WTC11 (cell line): Measurements from ENCODE around the gene ZNF358. TPM values are rescaled to one million over a fixed set of nuclear protein-coding genes. Genes with fewer than 3 reads are reported as not detected.

Experiments used
- CBFB ChIP-seq: sonication (generic); formaldehyde crosslinking; IDR thresholded peaks from 2 replicates; pipeline ENCODE4 v1.8.1; 2022; ENCODE audit warnings: mild to moderate bottlenecking, low read depth, missing genetic modification reagents
- CREM ChIP-seq: sonication (generic); formaldehyde crosslinking; IDR thresholded peaks from 2 replicates; pipeline ENCODE4 v1.8.1; 2022; ENCODE audit warnings: mild to moderate bottlenecking, missing genetic modification reagents, moderate library complexity
- NR2C2 ChIP-seq: sonication (generic); formaldehyde crosslinking; IDR thresholded peaks from 2 replicates; pipeline ENCODE4 v1.8.0; 2022; ENCODE audit warnings: mild to moderate bottlenecking, missing genetic modification reagents
- RORB ChIP-seq: fragments of 250-450 bp; sonication (Bioruptor Pico); IDR thresholded peaks from 2 replicates; pipeline ENCODE4 v1.9.0; 2021; ENCODE audit warnings: mild to moderate bottlenecking
- ZNF121 ChIP-seq: sonication (generic); formaldehyde crosslinking; IDR thresholded peaks from 2 replicates; pipeline ENCODE4 v1.8.0; 2023; ENCODE audit warnings: missing genetic modification reagents
- ZNF396 ChIP-seq: fragments of 250-450 bp; sonication (Bioruptor Pico); IDR thresholded peaks from 2 replicates; pipeline ENCODE4 v1.8.0; 2021; ENCODE audit warnings: mild to moderate bottlenecking, moderate library complexity, borderline replicate concordance
- ZNF671 ChIP-seq: fragments of 250-450 bp; sonication (Bioruptor Pico); IDR thresholded peaks from 2 replicates; pipeline ENCODE4 v1.8.0; 2021; ENCODE audit warnings: mild to moderate bottlenecking
- total RNA-seq: library from RNA; stranded (reverse); gene quantifications from 3 replicates; pipeline ENCODE4 v1.2.3, GENCODE V29; 2021
- TF ChIP-seq, protein P1 (sequence below): sonication (generic); formaldehyde crosslinking; IDR thresholded peaks from 2 replicates; pipeline ENCODE4 v1.8.1; 2023; ENCODE audit warnings: mild to moderate bottlenecking, moderate library complexity, missing genetic modification reagents
- TF ChIP-seq, protein P2 (sequence below): sonication (generic); formaldehyde crosslinking; IDR thresholded peaks from 2 replicates; pipeline ENCODE4 v1.8.1; 2023; ENCODE audit warnings: mild to moderate bottlenecking, missing genetic modification reagents, borderline replicate concordance
- TF ChIP-seq, protein P3 (sequence below): fragments of 250-450 bp; sonication (Bioruptor Pico); IDR thresholded peaks from 2 replicates; pipeline ENCODE4 v2.1.2; 2022; ENCODE audit warnings: mild to moderate bottlenecking, moderate library complexity
- TF ChIP-seq, protein P4 (sequence below): sonication (generic); formaldehyde crosslinking; IDR thresholded peaks from 2 replicates; pipeline ENCODE4 v1.8.0; 2022; ENCODE audit warnings: mild to moderate bottlenecking, missing genetic modification reagents
- TF ChIP-seq, protein P5 (sequence below): sonication (generic); formaldehyde crosslinking; IDR thresholded peaks from 2 replicates; pipeline ENCODE4 v1.8.1; 2022; ENCODE audit warnings: low read depth, mild to moderate bottlenecking, moderate library complexity, missing genetic modification reagents, borderline replicate concordance
- TF ChIP-seq, protein P6 (sequence below): fragments of 250-450 bp; sonication (Bioruptor Pico); IDR thresholded peaks from 2 replicates; pipeline ENCODE4 v1.9.0; 2021; ENCODE audit warnings: mild to moderate bottlenecking
- TF ChIP-seq, protein P7 (sequence below): sonication (generic); formaldehyde crosslinking; IDR thresholded peaks from 2 replicates; pipeline ENCODE4 v1.8.1; 2022; ENCODE audit warnings: mild to moderate bottlenecking, moderate library complexity, missing genetic modification reagents

ZNF358 gene
- total RNA-seq, 1 experiment from 2014 or later: 37.5 TPM

DNA sequence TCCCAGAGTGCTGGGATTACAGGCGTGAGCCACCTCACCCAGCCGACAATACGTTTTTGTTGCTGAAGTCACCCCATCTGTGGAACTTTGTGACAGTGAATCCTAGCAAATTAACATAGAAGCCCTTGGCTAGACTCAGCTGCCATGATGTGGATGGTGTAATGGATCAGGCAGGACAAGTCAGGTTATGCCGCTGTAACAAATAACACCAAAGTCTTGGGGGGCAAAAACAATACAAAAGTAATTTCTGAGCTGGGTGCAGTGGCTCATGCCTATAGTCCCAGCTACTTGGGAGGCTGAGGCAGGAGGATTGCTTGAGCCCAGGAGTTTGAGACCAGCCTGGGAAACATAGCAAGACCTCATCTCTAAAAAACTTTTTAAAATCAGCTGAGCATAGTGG is 49.0 kb downstream of the ZNF358 start (continued):
- TF ChIP-seq, protein P1, sequence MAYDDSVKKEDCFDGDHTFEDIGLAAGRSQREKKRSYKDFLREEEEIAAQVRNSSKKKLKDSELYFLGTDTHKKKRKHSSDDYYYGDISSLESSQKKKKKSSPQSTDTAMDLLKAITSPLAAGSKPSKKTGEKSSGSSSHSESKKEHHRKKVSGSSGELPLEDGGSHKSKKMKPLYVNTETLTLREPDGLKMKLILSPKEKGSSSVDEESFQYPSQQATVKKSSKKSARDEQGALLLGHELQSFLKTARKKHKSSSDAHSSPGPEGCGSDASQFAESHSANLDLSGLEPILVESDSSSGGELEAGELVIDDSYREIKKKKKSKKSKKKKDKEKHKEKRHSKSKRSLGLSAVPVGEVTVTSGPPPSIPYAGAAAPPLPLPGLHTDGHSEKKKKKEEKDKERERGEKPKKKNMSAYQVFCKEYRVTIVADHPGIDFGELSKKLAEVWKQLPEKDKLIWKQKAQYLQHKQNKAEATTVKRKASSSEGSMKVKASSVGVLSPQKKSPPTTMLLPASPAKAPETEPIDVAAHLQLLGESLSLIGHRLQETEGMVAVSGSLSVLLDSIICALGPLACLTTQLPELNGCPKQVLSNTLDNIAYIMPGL (CRISPR knock-in tag): no peak
- TF ChIP-seq, protein P2, sequence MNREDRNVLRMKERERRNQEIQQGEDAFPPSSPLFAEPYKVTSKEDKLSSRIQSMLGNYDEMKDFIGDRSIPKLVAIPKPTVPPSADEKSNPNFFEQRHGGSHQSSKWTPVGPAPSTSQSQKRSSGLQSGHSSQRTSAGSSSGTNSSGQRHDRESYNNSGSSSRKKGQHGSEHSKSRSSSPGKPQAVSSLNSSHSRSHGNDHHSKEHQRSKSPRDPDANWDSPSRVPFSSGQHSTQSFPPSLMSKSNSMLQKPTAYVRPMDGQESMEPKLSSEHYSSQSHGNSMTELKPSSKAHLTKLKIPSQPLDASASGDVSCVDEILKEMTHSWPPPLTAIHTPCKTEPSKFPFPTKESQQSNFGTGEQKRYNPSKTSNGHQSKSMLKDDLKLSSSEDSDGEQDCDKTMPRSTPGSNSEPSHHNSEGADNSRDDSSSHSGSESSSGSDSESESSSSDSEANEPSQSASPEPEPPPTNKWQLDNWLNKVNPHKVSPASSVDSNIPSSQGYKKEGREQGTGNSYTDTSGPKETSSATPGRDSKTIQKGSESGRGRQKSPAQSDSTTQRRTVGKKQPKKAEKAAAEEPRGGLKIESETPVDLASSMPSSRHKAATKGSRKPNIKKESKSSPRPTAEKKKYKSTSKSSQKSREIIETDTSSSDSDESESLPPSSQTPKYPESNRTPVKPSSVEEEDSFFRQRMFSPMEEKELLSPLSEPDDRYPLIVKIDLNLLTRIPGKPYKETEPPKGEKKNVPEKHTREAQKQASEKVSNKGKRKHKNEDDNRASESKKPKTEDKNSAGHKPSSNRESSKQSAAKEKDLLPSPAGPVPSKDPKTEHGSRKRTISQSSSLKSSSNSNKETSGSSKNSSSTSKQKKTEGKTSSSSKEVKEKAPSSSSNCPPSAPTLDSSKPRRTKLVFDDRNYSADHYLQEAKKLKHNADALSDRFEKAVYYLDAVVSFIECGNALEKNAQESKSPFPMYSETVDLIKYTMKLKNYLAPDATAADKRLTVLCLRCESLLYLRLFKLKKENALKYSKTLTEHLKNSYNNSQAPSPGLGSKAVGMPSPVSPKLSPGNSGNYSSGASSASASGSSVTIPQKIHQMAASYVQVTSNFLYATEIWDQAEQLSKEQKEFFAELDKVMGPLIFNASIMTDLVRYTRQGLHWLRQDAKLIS: no peak
- TF ChIP-seq, protein P3, sequence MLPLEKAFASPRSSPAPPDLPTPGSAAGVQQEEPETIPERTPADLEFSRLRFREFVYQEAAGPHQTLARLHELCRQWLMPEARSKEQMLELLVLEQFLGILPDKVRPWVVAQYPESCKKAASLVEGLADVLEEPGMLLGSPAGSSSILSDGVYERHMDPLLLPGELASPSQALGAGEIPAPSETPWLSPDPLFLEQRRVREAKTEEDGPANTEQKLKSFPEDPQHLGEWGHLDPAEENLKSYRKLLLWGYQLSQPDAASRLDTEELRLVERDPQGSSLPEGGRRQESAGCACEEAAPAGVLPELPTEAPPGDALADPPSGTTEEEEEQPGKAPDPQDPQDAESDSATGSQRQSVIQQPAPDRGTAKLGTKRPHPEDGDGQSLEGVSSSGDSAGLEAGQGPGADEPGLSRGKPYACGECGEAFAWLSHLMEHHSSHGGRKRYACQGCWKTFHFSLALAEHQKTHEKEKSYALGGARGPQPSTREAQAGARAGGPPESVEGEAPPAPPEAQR: no peak
- no peak for TF ChIP-seq ZNF396 (CRISPR knock-in tag)
- no peak for TF ChIP-seq NR2C2 (CRISPR knock-in tag)
- no peak for TF ChIP-seq CREM (CRISPR knock-in tag)
- TF ChIP-seq CBFB (CRISPR knock-in tag): no peak
- TF ChIP-seq, protein P4, sequence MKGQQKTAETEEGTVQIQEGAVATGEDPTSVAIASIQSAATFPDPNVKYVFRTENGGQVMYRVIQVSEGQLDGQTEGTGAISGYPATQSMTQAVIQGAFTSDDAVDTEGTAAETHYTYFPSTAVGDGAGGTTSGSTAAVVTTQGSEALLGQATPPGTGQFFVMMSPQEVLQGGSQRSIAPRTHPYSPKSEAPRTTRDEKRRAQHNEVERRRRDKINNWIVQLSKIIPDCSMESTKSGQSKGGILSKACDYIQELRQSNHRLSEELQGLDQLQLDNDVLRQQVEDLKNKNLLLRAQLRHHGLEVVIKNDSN (CRISPR knock-in tag): no peak
- TF ChIP-seq, protein P5, sequence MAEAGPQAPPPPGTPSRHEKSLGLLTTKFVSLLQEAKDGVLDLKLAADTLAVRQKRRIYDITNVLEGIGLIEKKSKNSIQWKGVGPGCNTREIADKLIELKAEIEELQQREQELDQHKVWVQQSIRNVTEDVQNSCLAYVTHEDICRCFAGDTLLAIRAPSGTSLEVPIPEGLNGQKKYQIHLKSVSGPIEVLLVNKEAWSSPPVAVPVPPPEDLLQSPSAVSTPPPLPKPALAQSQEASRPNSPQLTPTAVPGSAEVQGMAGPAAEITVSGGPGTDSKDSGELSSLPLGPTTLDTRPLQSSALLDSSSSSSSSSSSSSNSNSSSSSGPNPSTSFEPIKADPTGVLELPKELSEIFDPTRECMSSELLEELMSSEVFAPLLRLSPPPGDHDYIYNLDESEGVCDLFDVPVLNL (CRISPR knock-in tag): no peak
- TF ChIP-seq ZNF671 (CRISPR knock-in tag): no peak
- TF ChIP-seq, protein P6, sequence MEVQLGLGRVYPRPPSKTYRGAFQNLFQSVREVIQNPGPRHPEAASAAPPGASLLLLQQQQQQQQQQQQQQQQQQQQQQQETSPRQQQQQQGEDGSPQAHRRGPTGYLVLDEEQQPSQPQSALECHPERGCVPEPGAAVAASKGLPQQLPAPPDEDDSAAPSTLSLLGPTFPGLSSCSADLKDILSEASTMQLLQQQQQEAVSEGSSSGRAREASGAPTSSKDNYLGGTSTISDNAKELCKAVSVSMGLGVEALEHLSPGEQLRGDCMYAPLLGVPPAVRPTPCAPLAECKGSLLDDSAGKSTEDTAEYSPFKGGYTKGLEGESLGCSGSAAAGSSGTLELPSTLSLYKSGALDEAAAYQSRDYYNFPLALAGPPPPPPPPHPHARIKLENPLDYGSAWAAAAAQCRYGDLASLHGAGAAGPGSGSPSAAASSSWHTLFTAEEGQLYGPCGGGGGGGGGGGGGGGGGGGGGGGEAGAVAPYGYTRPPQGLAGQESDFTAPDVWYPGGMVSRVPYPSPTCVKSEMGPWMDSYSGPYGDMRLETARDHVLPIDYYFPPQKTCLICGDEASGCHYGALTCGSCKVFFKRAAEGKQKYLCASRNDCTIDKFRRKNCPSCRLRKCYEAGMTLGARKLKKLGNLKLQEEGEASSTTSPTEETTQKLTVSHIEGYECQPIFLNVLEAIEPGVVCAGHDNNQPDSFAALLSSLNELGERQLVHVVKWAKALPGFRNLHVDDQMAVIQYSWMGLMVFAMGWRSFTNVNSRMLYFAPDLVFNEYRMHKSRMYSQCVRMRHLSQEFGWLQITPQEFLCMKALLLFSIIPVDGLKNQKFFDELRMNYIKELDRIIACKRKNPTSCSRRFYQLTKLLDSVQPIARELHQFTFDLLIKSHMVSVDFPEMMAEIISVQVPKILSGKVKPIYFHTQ (CRISPR knock-in tag): no peak
- TF ChIP-seq RORB (CRISPR knock-in tag): no peak
- TF ChIP-seq, protein P7, sequence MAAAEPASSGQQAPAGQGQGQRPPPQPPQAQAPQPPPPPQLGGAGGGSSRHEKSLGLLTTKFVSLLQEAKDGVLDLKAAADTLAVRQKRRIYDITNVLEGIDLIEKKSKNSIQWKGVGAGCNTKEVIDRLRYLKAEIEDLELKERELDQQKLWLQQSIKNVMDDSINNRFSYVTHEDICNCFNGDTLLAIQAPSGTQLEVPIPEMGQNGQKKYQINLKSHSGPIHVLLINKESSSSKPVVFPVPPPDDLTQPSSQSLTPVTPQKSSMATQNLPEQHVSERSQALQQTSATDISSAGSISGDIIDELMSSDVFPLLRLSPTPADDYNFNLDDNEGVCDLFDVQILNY (CRISPR knock-in tag): no peak
- TF ChIP-seq ZNF121: no peak
